Activated naive CD8-positive, alpha-beta T cell treated with anti-CD3 and anti-CD28 coated beads, Interleukin-2, amount 50 U/mL, for 24 hours (primary cell): ENCODE results near the gene TLE5.

Experiments used
- ATAC-seq: fragments of 150-1000 bp; cut with Tn5 transposase; one replicate; pipeline ENCODE4 v1.10.0; 2021
- DNase-seq: peaks from one replicate; pipeline ENCODE4 v3.0.0; 2021
- H3K27ac Mint-ChIP-seq: one replicate; pipeline ENCODE4 v1.8.0; 2021; ENCODE audit warnings: mild to moderate bottlenecking, mixed read lengths
- H3K27me3 Mint-ChIP-seq: one replicate; pipeline ENCODE4 v1.8.0; 2021; ENCODE audit warnings: mixed read lengths
- H3K36me3 Mint-ChIP-seq: one replicate; pipeline ENCODE4 v1.8.0; 2021; ENCODE audit warnings: low read depth, mixed read lengths
- H3K4me1 Mint-ChIP-seq: one replicate; pipeline ENCODE4 v1.8.0; 2021; ENCODE audit warnings: mixed read lengths
- H3K4me3 Mint-ChIP-seq: one replicate; pipeline ENCODE4 v1.8.0; 2021; ENCODE audit warnings: mild to moderate bottlenecking, moderate library complexity, mixed read lengths
- H3K9me3 Mint-ChIP-seq: one replicate; pipeline ENCODE4 v1.8.0; 2021; ENCODE audit warnings: mixed read lengths

Gene TLE5, protein sequence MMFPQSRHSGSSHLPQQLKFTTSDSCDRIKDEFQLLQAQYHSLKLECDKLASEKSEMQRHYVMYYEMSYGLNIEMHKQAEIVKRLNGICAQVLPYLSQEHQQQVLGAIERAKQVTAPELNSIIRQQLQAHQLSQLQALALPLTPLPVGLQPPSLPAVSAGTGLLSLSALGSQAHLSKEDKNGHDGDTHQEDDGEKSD

DNA sequence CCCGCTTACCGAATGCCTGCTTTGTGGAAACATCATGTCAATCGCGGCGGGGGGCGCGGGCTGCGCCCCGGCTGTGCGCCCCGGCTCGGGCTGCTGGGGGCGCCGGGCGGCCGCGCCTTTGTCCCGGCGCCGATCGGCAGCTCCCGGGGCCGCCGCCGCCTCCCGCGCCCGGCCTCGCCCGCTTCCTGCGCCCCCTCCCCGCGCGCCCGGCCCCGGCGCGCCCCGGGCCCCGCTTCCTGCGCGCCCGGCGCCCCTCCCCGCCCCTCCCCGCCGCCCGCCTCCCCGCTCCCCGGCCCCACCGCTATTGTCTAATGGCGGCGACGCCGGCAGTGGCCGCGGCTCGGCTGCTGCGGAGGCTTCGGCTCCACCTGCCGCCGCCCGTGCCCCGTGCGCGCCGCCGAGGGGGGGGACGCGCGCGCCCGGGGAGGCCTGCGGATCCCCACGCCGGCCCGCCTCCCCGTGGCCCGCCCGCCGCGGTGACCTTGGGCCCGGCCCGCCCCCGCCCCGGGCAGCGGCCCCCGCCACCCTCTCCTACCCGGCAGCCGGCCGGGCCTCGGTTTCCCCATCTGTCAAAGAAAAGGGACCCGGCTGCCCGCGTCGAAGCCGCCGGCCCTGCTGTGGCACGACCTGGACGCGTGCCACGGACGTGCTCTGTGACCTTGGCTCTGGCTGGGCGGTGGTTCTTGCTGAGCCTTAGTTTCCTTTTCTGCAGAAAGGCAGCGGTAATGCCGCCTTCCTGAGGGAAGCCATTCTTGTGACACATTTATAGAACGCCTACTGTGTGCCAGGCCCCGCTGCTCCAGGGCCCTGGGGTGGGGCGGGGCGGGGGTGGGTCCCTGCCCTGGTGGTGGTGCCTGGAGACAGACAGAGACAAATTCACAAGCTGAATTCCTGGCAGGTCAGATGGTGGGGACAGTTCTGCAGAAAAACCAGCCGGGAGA, at the start of gene TLE5:
Gene TLE5, minus strand, starts transcription at position 331 of the 941 bp plus-strand sequence. Its CDS starts 295 bp downstream, at position 36.
- peak; percentile 64 for ATAC-seq

DNA sequence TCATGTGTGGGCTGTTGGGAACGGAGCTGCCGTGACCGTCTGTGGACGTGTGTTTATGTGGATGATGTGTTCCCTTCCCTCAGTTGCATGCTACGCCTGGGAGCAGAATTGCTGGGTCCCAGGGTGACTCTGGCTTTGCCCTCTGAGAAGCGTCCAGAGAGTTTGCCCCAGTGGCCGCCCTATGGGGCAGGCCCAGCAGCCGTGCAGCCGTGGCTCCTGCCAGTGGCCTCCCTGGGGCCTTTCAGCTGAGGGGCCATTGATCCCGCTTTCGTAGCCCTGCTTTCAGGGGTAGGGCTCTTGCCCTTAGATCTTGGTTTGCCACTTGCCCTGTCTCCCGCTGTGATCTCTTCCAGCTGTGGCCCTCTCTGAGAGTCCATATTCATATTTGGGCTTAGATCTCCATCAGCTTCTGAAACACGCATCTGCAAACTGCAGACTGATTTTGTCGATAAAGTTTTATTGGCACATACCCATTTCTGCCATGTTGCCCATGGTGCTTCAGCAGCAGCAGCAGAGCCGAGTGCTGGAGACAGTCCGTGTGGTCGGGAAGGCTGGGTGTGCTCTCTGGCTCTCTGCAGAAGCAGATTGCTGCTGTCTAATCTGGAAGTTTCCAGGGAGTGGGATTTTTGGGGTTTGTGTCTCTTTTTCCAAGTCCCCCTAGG, 49.4 kb upstream of the TLE5 start:
- Mint-ChIP-seq H3K4me3 (no peak overlapping the region), H3K9me3 (no peaks in the 10 kb centered on the region), H3K27me3 (no peaks in the 10 kb centered on the region), H3K4me1 (peaks cover 3% of the 10 kb centered on the region), H3K36me3 (no peaks in the 10 kb centered on the region), H3K27ac (no peak overlapping the region)
- DNase-seq: no peak
- no peak for ATAC-seq

More for the DNA sequence above, at the start of gene TLE5:
- Mint-ChIP-seq H3K27me3 (no peaks in the 10 kb centered on the region), H3K9me3 (no peaks in the 10 kb centered on the region), H3K27ac (peak within 1 kb of the TSS; percentile 95), H3K4me1 (peaks cover 54% of the 10 kb centered on the region), H3K4me3 (peak within 1 kb of the TSS; percentile 85), H3K36me3 (peaks cover 21% of the 10 kb centered on the region)
- DNase-seq: peak; percentile 68

DNA sequence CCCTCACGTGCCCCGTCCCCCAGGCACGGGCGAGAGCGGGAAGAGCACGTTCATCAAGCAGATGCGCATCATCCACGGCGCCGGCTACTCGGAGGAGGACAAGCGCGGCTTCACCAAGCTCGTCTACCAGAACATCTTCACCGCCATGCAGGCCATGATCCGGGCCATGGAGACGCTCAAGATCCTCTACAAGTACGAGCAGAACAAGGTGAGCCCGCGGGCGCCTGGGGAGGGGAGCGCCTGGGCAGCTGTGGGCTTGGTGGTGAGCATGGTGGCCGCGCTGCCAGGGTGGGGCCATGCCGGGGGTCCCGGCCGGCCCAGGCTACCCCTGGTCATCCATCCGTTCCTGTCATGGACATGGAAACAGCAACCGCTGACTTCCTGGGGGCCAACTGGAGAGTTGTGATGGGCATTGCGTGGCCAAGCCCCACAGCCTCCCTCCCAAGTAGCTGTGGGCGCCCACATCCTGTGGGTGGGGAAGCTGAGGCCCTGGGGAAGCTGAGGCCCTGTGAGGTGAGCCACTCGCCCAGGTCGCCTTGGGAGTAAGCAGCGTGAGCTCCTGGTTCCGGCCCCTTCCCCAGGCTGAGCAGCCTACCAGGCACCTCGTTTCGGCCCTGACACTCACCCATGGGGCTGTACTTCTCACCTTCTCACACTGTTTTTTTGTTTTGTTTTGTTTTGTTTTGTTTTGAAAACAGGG, 48.0 kb upstream of the TLE5 start:
- ATAC-seq (no peak), DNase-seq (no peak)
- Mint-ChIP-seq H3K4me1 (peaks cover 3% of the 10 kb centered on the region), H3K36me3 (no peaks in the 10 kb centered on the region), H3K27me3 (no peaks in the 10 kb centered on the region), H3K4me3 (no peak overlapping the region), H3K9me3 (no peaks in the 10 kb centered on the region), H3K27ac (no peak overlapping the region)

DNA sequence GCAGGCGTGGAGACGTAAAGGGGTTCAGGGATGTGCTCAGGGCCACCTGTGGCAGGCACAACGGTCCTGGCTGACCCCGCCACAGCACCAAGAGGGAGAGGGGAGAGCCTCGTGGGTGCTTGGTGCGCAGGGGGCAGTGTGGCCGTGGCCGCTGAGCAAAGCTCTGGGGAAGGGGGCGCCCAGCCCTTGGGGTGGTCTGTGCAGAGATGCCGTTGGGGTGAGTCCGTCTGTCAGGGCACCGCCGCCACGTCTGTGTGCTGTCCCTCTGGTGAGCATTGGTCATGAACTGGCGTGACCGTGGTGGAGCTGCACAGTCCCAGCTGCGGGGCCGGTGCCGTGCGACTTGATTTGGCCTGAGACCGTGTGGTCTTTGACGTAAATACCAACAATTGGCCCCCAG, 47.2 kb upstream of the TLE5 start:
- Mint-ChIP-seq H3K4me1 (peaks cover 3% of the 10 kb centered on the region), H3K4me3 (no peak overlapping the region), H3K27me3 (no peaks in the 10 kb centered on the region), H3K36me3 (no peaks in the 10 kb centered on the region), H3K9me3 (no peaks in the 10 kb centered on the region), H3K27ac (no peak overlapping the region)
- DNase-seq (no peak), ATAC-seq (no peak)

- DNase-seq: peak; percentile 78
- Mint-ChIP-seq H3K27me3 (no peaks in the 10 kb centered on the region), H3K9me3 (no peaks in the 10 kb centered on the region), H3K27ac (peak overlapping the region; percentile 35), H3K4me1 (peaks cover 8% of the 10 kb centered on the region), H3K36me3 (no peaks in the 10 kb centered on the region), H3K4me3 (no peak overlapping the region)
- ATAC-seq: peak; percentile 45
These were observed 46.5 kb upstream of the TLE5 start for GRCh38 chr19:3108775-3109174.

- Mint-ChIP-seq H3K36me3 (no peaks in the 10 kb centered on the region), H3K27me3 (no peaks in the 10 kb centered on the region), H3K4me1 (peaks cover 9% of the 10 kb centered on the region), H3K9me3 (no peaks in the 10 kb centered on the region), H3K27ac (no peak overlapping the region), H3K4me3 (no peak overlapping the region)
- no peak for DNase-seq
- ATAC-seq: no peak
These were observed 45.4 kb upstream of the TLE5 start for GRCh38 chr19:3107658-3108057.

- DNase-seq (no peak), ATAC-seq (no peak)
- Mint-ChIP-seq H3K27me3 (no peaks in the 10 kb centered on the region), H3K4me1 (peaks cover 9% of the 10 kb centered on the region), H3K27ac (no peak overlapping the region), H3K4me3 (no peak overlapping the region), H3K36me3 (no peaks in the 10 kb centered on the region), H3K9me3 (no peaks in the 10 kb centered on the region)
These were observed 44.3 kb upstream of the TLE5 start for GRCh38 chr19:3106509-3107141.

- DNase-seq (no peak), ATAC-seq (no peak)
- Mint-ChIP-seq H3K9me3 (no peaks in the 10 kb centered on the region), H3K27me3 (no peaks in the 10 kb centered on the region), H3K4me1 (peaks cover 9% of the 10 kb centered on the region), H3K4me3 (no peak overlapping the region), H3K27ac (no peak overlapping the region), H3K36me3 (no peaks in the 10 kb centered on the region)
These were observed 43.6 kb upstream of the TLE5 start for GRCh38 chr19:3105641-3106508.

DNA sequence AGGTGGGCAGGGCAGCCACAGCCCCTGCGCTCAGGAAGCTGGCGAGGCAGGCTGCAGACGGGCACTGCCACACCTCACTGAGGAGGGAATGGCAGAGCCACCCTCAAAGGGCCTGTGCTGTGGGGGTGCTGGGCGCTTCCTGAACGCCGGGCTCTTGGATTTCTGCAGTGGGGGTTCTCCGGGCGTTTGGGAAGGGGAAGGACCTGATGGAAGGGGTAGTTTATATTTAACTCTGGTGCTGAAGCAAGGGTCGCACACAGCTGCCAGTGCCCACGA, 42.4 kb upstream of the TLE5 start:
- Mint-ChIP-seq H3K27ac (no peak overlapping the region), H3K36me3 (no peaks in the 10 kb centered on the region), H3K27me3 (no peaks in the 10 kb centered on the region), H3K4me3 (no peak overlapping the region), H3K4me1 (peaks cover 9% of the 10 kb centered on the region), H3K9me3 (no peaks in the 10 kb centered on the region)
- ATAC-seq (no peak), DNase-seq (no peak)

- Mint-ChIP-seq H3K36me3 (no peaks in the 10 kb centered on the region), H3K4me1 (peaks cover 11% of the 10 kb centered on the region), H3K27me3 (peaks cover 5% of the 10 kb centered on the region), H3K27ac (no peak overlapping the region), H3K4me3 (no peak overlapping the region), H3K9me3 (no peaks in the 10 kb centered on the region)
- DNase-seq (no peak), ATAC-seq (no peak)
These were observed 40.2 kb upstream of the TLE5 start for GRCh38 chr19:3102239-3103140.

DNA sequence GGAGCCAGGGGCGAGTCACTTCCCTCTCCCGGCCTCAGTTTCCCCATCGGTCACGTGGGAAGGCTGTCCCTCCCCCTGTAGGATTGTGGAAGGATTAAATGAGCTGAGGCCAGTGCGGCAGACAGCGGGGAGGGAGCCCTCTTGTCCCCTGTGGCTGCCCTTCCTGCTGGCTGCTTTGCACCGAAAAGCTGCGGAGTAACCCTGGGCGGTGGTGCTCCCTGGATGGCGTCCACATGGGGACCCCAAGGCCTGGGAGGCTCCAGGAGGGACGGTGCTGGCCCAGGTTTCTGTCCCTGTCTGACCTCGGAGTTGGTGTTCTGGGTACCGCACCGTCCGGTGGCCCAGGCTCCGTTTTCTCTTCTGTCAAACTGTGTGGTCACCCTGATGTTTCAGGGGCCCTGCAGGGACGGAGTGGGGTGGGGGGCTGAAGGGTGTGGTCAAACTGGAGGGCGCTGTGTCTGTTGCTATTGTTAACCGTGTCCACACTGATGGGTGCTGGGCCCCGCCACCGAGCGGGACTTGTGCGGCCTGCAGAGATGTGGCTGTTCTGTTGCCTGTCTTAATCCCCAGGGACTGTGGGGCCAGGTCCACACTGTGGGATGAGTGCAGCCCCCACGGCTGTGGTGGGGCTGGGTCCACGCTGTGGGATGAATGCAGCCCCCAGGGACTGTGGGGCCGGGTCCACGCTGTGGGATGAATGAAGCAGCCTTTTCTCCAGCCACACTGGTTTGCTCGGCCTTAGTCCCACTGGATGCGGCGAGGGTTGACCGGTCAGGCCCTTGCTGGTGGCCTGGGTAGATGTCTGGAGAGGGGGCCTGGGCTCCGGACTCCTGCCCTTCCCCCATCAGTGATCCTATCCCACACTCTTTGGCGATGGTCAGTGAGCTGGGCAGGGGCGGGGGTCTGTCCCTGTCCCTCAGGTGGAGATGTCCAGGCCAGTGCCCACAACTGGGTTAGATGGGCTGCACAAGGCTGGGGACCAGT, 38.7 kb upstream of the TLE5 start:
- peaks cover 15% of the 10 kb centered on the region for H3K4me1 Mint-ChIP-seq
- no peak overlapping the region for H3K4me3 Mint-ChIP-seq
- H3K27me3 Mint-ChIP-seq: peaks cover 6% of the 10 kb centered on the region
- H3K9me3 Mint-ChIP-seq: no peaks in the 10 kb centered on the region
- no peak for DNase-seq
- H3K27ac Mint-ChIP-seq: no peak overlapping the region
- H3K36me3 Mint-ChIP-seq: no peaks in the 10 kb centered on the region
- ATAC-seq: no peak

- ATAC-seq (no peak), DNase-seq (no peak)
- no peak overlapping the region for H3K4me3 Mint-ChIP-seq
- H3K36me3 Mint-ChIP-seq: no peaks in the 10 kb centered on the region
- H3K9me3 Mint-ChIP-seq: no peaks in the 10 kb centered on the region
- no peak overlapping the region for H3K27ac Mint-ChIP-seq
- H3K4me1 Mint-ChIP-seq: peaks cover 22% of the 10 kb centered on the region
- peaks cover 8% of the 10 kb centered on the region for H3K27me3 Mint-ChIP-seq
These were observed 38.0 kb upstream of the TLE5 start for GRCh38 chr19:3100331-3100730.
